ENCODE data around the gene TPGS2. TPM values are rescaled to one million over a fixed set of nuclear protein-coding genes. Genes with fewer than 3 reads are reported as not detected.

Gene TPGS2
- total and polyA plus RNA-seq, 8 donors: 36.7 to 230 (median 58.0) TPM

DNA sequence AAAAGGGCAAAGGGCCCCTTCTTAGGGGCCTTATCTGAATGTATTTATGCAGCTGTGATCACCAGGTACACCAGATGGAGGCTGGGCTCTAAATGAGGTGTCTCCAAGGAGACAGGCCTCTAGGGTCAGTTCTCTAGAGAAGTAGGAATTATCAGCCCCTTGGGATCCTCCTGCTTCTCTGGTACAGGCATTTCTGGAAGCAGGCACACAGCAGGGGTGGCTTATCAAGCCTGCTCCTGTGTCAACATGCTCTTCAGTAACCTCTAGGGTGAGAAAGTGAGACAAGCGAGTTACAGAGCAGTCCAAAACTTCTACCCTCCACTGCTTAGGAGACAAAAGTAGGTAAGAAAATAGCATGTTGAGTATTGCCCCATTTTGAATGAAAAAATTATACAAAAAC is 13.8 kb downstream of the TPGS2 start:
- Histone ChIP-seq H3K27ac (no peak overlapping the region), H3K9me3 (no peaks in the 10 kb centered on the region), H3K27me3 (no peaks in the 10 kb centered on the region), H3K4me3 (no peak overlapping the region), H3K4me1 (peaks cover 0 to 9% (median 5%) of the 10 kb centered on the region in 4 donors), H3K36me3 (peaks cover 0 to 55% (median 39%) of the 10 kb centered on the region in 4 donors)
- DNase-seq: peak in 1 of 2 donors; percentile 13
- intact Hi-C loops (cut with DNase I; ENCODE audit: low total_unique reads): no loop called here
- TF ChIP-seq POLR2A (IDR thresholded peaks at IDR 0.05) (no peak), EP300 (IDR thresholded peaks at IDR 0.05) (no peak), POLR2AphosphoS5 (IDR thresholded peaks at IDR 0.05) (no peak)
- TF ChIP-seq, protein P1, sequence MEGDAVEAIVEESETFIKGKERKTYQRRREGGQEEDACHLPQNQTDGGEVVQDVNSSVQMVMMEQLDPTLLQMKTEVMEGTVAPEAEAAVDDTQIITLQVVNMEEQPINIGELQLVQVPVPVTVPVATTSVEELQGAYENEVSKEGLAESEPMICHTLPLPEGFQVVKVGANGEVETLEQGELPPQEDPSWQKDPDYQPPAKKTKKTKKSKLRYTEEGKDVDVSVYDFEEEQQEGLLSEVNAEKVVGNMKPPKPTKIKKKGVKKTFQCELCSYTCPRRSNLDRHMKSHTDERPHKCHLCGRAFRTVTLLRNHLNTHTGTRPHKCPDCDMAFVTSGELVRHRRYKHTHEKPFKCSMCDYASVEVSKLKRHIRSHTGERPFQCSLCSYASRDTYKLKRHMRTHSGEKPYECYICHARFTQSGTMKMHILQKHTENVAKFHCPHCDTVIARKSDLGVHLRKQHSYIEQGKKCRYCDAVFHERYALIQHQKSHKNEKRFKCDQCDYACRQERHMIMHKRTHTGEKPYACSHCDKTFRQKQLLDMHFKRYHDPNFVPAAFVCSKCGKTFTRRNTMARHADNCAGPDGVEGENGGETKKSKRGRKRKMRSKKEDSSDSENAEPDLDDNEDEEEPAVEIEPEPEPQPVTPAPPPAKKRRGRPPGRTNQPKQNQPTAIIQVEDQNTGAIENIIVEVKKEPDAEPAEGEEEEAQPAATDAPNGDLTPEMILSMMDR (IDR thresholded peaks at IDR 0.05): no peak
- 0 to 25% (median 24%) methylated on average over 1 of the region's 1 CpG for WGBS, 5 donors

DNA sequence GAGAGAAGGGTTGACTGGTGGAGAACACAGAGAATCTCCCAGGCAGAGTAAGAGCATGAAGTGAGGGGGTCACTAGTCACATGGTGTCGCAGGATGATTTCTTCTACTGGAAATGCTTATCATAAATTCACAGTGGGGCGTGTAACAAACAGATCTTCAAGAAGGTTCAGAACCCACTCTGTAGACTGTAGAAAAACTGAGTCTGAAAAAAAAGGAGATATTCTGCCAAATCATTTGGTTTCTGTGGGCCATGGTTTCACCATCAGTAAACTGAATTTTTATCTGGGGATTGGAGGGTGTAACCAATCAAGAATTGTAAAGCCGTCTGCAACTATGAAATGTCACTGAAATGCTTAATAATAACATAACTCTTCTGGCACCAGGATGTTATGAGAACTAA is 15.0 kb downstream of the TPGS2 start:
- TF ChIP-seq POLR2A (IDR thresholded peaks at IDR 0.05): no peak
- no peak for TF ChIP-seq EP300 (IDR thresholded peaks at IDR 0.05)
- TF ChIP-seq, protein P1 (IDR thresholded peaks at IDR 0.05): no peak
- H3K27me3 ChIP-seq: no peaks in the 10 kb centered on the region
- H3K27ac ChIP-seq: no peak overlapping the region
- DNase-seq: no peak
- H3K4me3 ChIP-seq: no peak overlapping the region
- H3K36me3 ChIP-seq: peaks cover 0 to 54% (median 37%) of the 10 kb centered on the region in 4 donors
- no peaks in the 10 kb centered on the region for H3K9me3 ChIP-seq
- peaks cover 3 to 14% (median 8%) of the 10 kb centered on the region in 4 donors for H3K4me1 ChIP-seq
- intact Hi-C loops (cut with DNase I; ENCODE audit: low total_unique reads): no loop called here
- WGBS, 5 donors: 81 to 95% (median 87%) methylated on average over 3 of the region's 3 CpGs

DNA sequence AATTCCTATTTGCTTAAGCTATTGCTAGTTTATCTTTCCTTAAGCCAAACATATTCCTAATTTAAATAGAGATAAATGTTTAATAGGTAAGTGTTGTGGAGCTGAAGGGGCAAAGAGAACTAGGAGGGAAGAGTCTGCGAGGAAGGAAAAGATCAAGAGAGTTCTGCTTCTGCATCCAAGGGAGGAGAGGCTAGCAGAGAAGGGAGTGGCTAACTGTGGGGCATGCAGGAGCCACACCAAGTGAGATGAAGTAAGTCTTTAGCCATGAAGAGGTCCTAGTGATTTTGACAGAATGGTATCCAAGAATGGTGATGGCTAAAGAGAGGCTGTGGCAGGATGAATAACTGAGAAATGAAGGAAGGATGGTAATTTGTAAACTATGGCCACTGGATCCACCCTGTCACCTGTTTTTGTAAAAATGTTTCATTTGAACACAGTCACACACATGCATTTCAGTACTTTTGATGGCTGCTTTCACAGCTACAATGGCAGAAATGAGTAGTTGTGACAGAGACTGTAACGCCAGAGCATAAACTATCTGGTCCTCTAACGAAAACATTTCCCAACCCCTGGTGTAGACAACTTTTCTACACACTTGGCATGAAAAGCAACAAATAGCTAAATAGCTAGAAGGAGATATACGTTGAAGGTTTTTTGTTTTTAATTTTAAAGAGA is 15.6 kb downstream of the TPGS2 start:
- peaks cover 0 to 49% (median 32%) of the 10 kb centered on the region in 4 donors for H3K36me3 ChIP-seq
- intact Hi-C loops (cut with DNase I; ENCODE audit: low total_unique reads): no loop called here
- peak overlapping the region in 1 of 5 donors; percentile 16 for H3K27ac ChIP-seq
- peaks cover 3 to 14% (median 8%) of the 10 kb centered on the region in 4 donors for H3K4me1 ChIP-seq
- no peaks in the 10 kb centered on the region for H3K9me3 ChIP-seq
- no peak overlapping the region for H3K4me3 ChIP-seq
- no peak for DNase-seq
- WGBS, 5 donors: 84 to 88% (median 85%) methylated on average over 4 of the region's 4 CpGs
- no peaks in the 10 kb centered on the region for H3K27me3 ChIP-seq
- TF ChIP-seq EP300 (IDR thresholded peaks at IDR 0.05): no peak
- no peak for TF ChIP-seq POLR2A (IDR thresholded peaks at IDR 0.05)
- TF ChIP-seq POLR2AphosphoS5 (IDR thresholded peaks at IDR 0.05): no peak
- TF ChIP-seq, protein P1 (IDR thresholded peaks at IDR 0.05): no peak

- Histone ChIP-seq H3K36me3 (peaks cover 3 to 49% (median 31%) of the 10 kb centered on the region in 4 donors), H3K9me3 (no peaks in the 10 kb centered on the region), H3K4me3 (no peak overlapping the region), H3K4me1 (peaks cover 3 to 14% (median 8%) of the 10 kb centered on the region in 4 donors), H3K27me3 (no peaks in the 10 kb centered on the region), H3K27ac (peak overlapping the region in 1 of 5 donors; percentile 16)
- DNase-seq: peak in 1 of 2 donors; percentile 28
- WGBS, 5 donors: 81 to 90% (median 85%) methylated on average over 3 of the region's 3 CpGs
- TF ChIP-seq POLR2AphosphoS5 (IDR thresholded peaks at IDR 0.05) (no peak), EP300 (IDR thresholded peaks at IDR 0.05) (no peak), POLR2A (IDR thresholded peaks at IDR 0.05) (no peak)
- TF ChIP-seq, protein P1 (IDR thresholded peaks at IDR 0.05): no peak
- intact Hi-C loops (cut with DNase I; ENCODE audit: low total_unique reads): no loop called here
These were observed 16.1 kb downstream of the TPGS2 start for GRCh38 chr18:36812678-36813077.

Measured in stomach (tissue), 9 donors.